Right ventricle myocardium superior (tissue), 1 donor: ENCODE results near the gene GOLGA8T. TPM values are rescaled to one million over a fixed set of nuclear protein-coding genes. Genes with fewer than 3 reads are reported as not detected.
"Not testable (repeated sequence)": the region's sequence is repeated elsewhere in the genome, so short reads cannot be mapped to it uniquely, and the experiment has no call there.

Source experiments
- ATAC-seq: fragments of 200-7000 bp; cut with Tn5 transposase; one replicate; pipeline ENCODE4 v1.9.1; 2020; ENCODE audit warnings: mild to moderate bottlenecking; ENCODE audit not compliant: poor library complexity
- DNase-seq: peaks from one replicate; pipeline ENCODE4 v3.0.0-alpha.2; 2020
- intact Hi-C: fragments of 100-400 bp; cut with DNase I; formaldehyde crosslinking; loops from one replicate; pipeline ENCODE4 v1.11.2; 2022
- long read RNA-seq: library from polyadenylated mRNA; unstranded; transcript quantifications from one replicate; pipeline ENCODE4 v2.0.0, GENCODE V29; 2021
- total RNA-seq: library from RNA; stranded (reverse); fragmentation: NEBNext Ultra II Directional; extraction: Animal tissue kit (Norgen Biotek cat#: 25700); gene quantifications from one replicate; pipeline ENCODE4 v1.2.1, GENCODE V29; 2021
- donor health status: DM: no; HTN: yes; CAD: no; lungs with severe emphysema.

The GOLGA8T gene, protein sequence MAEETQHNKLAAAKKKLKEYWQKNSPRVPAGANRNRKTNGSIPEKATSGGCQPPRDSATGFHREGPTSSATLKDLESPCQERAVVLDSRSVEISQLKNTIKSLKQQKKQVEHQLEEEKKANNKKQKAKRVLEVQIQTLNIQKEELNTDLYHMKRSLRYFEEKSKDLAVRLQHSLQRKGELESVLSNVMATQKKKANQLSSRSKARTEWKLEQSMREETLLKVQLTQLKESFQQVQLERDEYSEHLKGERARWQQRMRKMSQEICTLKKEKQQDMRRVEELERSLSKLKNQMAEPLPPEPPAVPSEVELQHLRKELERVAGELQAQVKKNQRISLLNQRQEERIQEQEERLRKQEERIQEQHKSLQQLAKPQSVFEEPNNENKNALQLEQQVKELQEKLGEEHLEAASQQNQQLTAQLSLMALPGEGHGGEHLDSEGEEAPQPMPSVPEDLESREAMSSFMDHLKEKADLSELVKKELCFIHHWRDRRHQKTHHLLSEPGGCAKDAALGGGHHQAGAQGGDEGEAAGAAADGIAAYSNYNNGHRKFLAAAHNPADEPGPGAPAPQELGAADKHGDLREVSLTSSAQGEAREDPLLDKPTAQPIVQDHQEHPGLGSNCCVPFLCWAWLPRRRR
- total RNA-seq = not detected
- long read RNA-seq = 0 reads

DNA sequence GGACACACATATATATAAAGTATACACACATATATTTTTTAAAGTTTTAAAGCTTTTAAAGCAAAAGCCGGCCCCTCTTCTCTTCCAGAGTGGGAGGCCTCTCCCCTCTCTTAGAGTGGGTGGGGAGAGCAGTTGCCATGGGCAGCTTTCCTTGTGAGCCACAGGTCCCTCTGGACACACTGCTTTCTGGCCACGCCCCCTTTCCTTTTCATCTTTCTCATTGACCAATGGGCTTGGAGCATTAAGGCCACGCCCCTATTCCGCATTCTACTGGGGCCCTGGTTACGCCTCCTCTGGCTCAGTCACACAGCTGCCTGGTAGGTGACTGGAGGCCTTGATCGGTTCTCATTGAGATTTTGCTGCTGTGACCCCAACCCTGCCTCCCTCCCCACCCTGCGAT lies at the start of gene GOLGA8T:
TSS of gene GOLGA8T (plus strand) at position 301 of the 400 bp plus-strand sequence. CDS start at position 399, 98 bp downstream.
- ATAC-seq, intact Hi-C loops, DNase-seq: not testable (repeated sequence)

DNA sequence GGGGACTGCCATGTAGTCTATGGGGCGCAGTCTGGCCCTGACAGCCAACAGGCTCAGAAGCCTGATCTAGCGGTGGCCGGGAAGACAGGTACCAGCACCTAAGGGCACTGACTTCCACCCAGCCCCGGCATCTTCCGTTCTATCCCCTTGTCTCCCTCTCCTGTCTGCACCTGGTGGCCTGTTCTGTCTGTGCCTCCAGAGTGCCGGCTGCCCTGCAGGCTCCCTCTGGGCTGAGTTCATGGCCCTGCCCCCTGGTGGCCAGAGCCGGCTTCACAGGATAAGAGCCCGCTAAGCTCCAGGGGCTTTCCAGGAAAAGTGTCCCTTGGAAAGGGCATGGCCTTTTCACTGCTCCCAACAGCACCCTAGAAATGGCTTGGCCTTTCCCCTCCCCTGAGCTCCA lies 37.0 kb upstream of the GOLGA8T start:
- intact Hi-C loops, DNase-seq, ATAC-seq: not testable (repeated sequence)

DNA sequence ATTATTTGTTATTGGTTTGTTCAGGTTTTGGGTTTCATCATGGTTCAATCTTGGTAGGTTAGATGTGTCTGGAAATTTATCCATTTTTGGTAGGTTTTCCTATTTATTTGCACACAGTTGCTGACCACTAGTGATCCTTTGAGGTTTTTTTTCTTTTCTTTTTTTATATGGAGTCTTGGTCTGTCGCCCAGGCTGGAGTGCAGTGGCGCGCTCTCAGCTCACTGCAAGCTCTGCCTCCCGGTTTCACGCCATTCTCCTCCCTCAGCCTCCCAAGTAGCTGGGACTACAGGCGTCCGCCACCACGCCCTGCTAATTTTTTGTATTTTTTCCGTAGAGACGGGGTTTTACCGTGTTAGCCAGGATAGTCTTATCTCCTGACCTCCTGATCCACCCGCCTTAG lies 32.0 kb upstream of the GOLGA8T start:
- DNase-seq, ATAC-seq, intact Hi-C loops: not testable (repeated sequence)

DNA sequence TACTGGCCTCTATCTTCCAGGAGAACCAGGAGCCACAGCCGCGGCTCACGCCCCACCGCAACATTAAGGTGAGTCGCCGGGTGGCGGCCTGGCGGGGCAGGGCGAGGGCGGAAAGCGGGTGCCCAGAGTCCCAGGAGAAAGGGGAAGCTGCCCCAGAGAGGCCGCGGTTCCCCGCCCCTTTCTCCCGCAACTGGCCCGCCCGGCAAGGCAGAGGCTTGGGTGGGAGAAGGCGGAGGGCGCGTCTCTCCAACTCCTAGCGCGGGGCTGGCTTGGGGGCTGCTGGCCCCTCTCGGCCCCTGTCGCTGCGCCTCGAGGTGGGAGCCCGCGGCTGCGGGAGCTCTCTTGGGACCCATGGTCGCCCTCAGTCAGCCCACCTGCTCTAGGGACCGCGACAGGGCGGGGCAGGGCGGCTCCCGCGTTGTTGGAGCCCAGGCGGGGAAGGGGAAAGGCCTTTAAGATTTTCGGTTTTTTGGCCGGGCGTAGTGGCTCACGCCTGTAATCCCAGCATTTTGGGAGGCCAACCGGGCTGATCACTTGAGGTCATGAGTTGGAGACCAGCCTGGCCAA lies 30.8 kb upstream of the GOLGA8T start:
- ATAC-seq = peak; percentile 87
- intact Hi-C loops = not testable (repeated sequence)

DNA sequence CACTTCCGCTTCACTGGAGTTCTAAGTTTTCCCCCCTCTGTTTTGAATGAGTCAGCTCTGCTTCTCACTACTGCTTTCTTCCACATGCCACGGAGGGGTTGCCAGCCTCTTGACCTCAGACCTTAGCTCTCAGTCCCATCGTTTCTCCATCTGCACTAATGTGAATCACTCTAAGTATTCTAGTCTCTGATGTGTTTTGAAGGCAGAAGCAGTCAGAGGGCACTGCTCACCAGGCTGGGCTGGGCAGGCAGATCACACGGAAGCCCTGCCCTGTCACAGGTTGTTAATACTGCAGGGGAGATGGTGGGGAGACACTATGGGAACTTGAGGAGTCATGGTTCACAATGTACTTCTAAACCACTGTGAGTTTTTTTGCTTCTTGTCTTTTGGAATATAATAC lies 24.3 kb upstream of the GOLGA8T start:
- DNase-seq, intact Hi-C loops, ATAC-seq: not testable (repeated sequence)

More for the DNA sequence above, 30.8 kb upstream of the GOLGA8T start:
- not testable (repeated sequence) for DNase-seq

DNA sequence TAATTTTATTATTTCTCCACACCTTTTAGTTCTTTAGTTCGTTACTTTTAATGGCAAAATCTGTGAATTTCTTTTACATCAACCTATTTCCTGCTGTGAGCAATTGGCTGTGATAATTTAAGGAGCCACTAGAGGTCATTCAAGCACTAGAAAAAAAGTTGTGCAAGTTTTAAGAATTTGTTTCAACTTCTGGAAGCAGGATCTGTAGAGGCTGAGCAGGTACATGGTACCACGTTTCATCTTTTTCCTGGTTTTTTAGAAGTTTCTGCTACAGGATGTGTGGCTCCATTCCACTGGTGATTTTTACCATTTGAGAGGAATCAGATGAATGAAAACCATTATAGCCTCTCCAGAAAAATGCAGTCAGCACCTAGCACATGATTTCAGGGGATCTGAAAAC lies 4.8 kb upstream of the GOLGA8T start:
- ATAC-seq, DNase-seq, intact Hi-C loops: not testable (repeated sequence)

DNA sequence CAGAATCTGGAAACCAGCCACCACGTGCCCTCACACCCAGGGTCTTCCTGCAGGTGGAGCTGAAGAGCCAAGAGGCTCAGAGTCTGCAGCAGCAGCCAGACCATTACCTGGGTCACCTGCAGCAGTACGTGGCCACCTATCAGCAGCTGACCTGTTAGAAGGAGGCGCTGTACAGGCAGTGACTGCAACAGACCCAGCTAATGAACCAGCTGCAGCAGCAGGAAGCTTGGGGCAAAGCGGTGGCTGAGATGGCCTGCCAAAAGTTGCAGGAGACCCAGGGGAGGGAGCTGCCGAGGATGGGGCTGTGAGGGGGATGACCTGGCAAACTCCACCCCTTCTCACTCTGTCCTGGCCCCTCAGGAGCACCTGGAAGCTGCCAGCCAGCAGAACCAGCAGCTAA lies 8.4 kb downstream of the GOLGA8T start:
- intact Hi-C loops, DNase-seq, ATAC-seq: not testable (repeated sequence)

DNA sequence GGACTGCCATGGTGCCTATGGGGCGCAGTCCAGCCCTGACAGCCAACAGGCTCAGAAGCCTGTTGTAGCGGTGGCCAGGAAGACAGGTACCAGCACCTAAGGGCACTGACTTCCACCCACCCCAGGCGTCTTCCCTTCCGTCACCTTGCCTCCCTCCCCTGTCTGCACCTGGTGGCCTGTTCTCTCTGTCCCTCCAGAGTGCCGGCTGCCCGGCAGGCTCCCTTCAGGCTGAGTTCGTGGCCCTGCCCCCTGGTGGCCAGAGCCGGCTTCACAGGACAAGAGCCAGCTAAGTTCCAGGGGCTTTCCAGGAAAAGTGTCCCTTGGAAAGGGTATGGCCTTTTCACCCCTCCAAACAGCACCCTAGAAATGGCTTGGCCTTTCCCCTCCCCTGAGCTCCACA lies 15.0 kb downstream of the GOLGA8T start:
- ATAC-seq, intact Hi-C loops, DNase-seq: not testable (repeated sequence)

DNA sequence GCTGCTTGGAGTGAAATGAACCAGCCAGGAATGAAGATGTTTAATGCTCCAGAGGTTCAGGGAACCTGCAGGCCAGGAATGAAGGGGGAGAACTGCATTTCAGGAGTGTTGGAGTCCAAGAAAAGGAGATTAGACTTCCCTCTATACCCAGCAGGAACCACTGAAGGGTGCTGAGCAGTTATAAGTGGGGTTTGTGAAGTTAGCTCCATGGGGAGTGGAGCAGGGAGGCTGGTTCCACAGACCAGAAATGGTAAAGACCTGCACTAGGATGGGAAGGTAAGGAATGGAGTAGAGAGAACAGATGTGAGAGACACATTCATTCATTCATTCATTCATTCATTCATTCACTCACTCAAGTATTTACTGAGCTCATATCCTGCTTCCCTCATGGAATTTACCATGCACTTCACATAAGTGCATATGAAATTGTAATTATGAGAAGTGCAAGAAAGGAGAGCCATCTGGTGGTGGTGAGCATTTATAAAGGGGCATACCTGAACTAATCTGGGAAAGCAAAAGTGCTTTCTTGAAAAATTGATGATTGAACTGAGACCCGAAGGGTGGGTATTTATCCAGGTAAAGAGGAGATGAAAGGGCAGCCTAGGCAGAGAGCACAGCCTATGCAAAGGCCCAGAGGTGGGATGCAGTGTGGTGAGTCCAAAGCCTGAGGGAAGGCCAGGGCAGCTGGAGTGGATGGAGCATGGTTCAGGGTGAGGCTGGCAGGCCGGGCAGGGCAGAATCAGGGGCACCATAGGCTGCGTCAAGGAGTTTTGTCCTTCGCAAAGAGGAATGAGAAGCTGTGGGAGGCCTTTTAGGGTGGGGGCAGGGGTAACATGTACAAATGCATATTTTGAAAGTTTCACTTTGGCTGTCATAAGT lies 27.9 kb downstream of the GOLGA8T start:
- intact Hi-C loops, ATAC-seq, DNase-seq: not testable (repeated sequence)

DNA sequence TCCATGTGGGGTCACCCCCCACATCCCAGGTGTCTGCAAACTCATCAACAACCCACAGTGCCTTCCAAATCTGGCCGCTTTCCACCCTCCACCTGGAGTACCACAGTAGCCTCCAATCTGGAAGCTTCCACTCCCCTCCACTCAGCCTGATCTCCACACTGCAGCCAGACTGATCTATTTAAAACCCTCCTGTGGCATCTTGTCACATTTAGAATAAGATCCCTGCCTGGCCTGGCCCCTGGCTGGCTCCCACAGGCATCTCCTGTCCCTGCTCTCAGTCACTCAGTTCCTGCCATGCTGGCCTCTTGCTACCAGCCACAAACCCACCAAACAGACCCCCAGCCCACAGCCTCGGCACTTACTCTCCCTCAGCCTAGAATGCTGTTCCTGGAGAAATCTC lies 28.9 kb downstream of the GOLGA8T start:
- ATAC-seq = peak; percentile 88
- intact Hi-C loops = not testable (repeated sequence)

DNA sequence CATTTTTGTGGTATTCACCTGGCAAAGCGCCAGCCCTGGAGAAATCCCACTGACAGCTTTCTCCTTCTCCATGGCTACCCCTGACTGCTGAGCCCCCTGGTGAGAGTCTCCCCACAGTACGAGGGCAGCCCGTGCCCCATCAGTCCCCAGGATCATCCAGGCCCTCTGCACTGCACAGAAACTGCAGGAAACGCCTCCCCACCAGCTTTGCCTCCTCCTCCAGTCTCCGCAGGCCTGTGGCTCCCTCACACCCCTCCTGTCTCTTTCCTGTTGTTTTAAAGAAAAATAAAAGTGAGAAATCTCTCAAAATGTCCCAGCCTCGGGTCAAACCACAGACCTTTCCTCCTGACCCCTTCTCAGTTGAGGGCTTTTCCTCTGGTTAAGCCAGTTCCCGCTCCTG lies 29.4 kb downstream of the GOLGA8T start:
- DNase-seq, ATAC-seq, intact Hi-C loops: not testable (repeated sequence)

More for the DNA sequence above, 28.9 kb downstream of the GOLGA8T start:
- DNase-seq = not testable (repeated sequence)

DNA sequence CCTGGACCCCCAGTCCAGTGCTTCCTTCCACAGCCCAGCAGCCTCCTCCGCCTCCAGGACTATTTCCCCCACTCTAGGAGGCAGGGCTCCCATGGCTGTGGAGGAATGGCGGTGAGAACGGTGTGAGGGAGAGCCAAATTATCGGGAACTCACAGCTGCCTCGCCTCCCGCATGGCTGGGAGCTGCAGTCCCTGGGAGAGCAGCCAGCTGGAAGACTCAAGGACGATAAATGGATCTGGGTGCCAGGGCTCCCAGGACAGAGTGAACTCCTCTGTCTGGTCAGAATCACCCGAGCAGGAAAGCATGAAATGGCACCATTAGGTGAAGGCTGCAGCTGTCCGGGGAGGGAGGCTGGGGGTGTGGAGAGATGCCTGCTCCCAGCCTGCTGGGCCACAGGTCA lies 32.6 kb downstream of the GOLGA8T start:
- DNase-seq, intact Hi-C loops: not testable (repeated sequence)
- peak; percentile 91 for ATAC-seq

DNA sequence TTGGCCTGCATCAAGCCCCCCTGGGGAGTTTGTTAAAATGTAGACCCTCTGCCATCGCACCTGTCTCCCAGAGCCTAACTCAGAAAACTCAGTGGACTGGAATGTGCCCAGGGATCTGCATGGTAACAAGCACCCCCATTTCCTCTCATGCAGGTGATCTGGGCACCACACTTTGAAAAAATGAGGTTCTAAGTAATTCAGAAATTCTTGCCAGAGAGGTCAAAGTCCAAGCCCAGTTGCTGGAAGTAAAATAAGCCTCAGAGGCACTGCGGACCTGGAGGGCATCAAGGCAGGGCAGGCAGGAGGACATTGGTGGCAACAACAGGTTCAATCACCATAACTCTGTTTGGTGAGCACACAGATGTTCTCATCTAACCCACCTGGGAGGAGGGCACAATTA lies 33.0 kb downstream of the GOLGA8T start:
- ATAC-seq, intact Hi-C loops, DNase-seq: not testable (repeated sequence)

DNA sequence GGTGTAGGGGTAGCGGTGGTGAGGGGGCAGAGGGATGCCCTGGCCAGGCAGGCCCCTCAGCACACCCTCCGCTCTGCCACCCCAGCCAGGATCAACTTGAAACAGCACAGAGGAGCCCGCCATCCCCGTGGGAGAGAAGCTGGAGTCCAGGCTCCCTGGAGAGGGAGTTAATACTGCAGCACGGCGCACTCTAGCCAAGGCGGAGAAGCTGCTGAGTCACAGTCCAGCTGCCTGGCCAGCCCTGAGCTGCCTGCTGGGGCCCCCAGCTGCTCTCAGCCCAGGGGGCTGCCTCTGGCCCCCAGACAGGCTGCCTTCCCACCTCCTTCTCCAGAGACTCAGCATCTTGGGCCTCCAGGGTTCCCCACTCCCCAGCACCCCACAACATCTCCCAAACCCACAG lies 36.6 kb downstream of the GOLGA8T start:
- peak; percentile 11 for ATAC-seq
- DNase-seq, intact Hi-C loops: not testable (repeated sequence)

DNA sequence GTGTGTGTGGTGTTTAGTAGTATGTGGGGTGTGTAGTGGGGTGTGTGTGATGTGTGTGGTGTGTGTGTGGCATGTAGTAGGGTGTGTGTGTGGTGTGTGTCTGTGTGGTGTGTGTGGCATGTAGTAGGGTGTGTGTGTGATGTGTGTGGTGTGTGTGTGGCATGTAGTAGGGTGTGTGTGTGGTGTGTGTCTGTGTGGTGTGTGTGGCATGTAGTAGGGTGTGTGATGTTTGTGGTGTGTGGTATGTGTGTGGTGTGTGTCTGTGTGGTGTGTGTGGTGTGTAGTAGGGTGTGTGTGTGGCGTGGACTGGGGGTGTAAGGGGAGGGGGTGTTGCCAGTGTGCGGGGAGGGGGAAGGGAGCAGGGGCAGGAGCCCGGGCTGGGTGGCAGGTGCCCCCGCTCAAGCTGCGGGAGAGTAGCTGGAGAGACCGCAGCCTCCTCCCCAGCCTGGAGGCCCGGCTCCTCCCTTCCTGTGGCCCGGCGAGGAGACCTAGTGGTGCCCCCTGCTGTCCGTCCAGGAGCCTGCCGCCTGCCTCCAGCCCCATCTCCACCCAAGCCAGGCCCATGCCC lies 38.3 kb downstream of the GOLGA8T start:
- DNase-seq = peak; percentile 55
- intact Hi-C loops = not testable (repeated sequence)
- ATAC-seq = peak; percentile 79

DNA sequence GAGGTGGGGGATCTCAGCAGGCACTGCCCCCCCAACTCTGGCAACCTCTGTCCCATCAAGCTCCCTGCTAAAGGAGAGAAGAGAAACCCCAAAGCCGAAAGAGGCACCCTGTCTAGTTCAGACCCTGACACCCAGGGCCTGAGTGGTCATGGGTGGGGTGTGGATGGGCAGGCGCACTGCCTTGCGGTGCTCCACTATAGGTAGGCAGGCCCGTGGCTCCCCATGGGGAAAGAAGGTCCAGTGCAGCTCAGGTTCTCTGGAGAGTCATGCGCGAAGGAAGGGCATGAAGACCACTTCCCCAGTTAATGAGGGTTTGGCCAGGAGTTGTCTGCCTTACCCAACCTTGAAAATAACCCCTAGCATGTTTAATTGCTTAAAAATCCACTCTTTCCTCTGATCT lies 40.4 kb downstream of the GOLGA8T start:
- DNase-seq, ATAC-seq, intact Hi-C loops: not testable (repeated sequence)

DNA sequence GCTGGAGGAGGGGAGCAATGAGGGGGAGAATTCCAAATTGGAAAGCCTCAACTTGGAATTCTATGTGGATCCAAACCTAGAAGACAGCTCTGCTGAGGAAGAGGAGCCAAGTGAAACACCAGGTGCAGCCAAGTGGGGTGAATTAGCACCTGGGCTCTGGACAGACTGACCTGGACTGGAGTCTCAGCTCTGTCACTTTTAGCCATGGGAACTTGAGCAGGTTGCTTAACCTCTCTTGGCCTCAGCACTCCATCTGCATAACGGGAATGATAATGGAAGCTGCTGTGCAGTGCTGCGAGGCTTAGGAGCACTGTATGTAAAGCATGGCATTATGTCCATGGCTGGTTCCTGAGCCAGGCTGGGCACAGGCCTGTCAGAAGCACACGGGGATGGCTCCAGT lies 41.8 kb downstream of the GOLGA8T start:
- DNase-seq, ATAC-seq, intact Hi-C loops: not testable (repeated sequence)

DNA sequence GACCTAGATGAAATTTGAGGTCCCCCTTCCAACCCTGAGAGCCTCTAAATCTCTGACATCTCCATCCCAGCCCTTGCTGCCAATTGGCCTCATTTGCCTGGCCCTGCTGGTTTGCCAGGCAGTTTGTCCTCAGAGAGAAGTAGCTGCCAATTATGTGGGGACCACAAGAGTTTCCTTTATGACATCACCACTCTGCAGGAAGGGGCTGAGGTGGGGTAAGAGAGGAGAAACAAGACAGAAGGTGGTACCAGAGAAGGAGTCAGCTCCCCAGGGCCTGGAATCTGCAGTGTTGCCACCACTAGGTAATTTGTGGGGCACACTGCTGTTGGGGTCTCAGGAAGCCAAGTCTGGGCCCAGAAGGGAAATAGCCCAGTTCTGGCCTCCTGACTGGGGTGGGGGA lies 45.0 kb downstream of the GOLGA8T start:
- intact Hi-C loops, DNase-seq, ATAC-seq: not testable (repeated sequence)
